SK-N-MC (cell line): ENCODE measurements around the gene SLC6A19.

Experiments used
- EZH2 ChIP-seq: fragments of 200-600 bp; sonication (generic); IDR thresholded peaks from one replicate; pipeline ENCODE4 v1.6.1; 2017; ENCODE audit warnings: antibody characterized with exemption
- POLR2AphosphoS5 ChIP-seq: IDR thresholded peaks from 2 replicates; pipeline ENCODE4 v1.6.1; 2012; ENCODE audit warnings: mild to moderate bottlenecking, low read depth, low read length, borderline replicate concordance

- TF ChIP-seq POLR2AphosphoS5: no peak
- no peak for TF ChIP-seq EZH2
Measured at GRCh38 chr5:1184163-1184470, 17.3 kb upstream of the SLC6A19 start.
